Kidney capillary endothelial cell (primary cell): ENCODE results near the gene EYS.

Experiments used
- DNase-seq: peaks from one replicate; pipeline ENCODE4 v3.0.0-alpha.2; 2018; ENCODE audit warnings: low spot score

The EYS gene

GRCh38 chr6:64123761-64124633 lies 1583.0 kb downstream of the EYS start:
- no peak for DNase-seq

GRCh38 chr6:64122712-64123375 lies 1584.2 kb downstream of the EYS start:
- no peak for DNase-seq

- DNase-seq: no peak
Observed at GRCh38 chr6:64121011-64121565, 1585.9 kb downstream of the EYS start.

GRCh38 chr6:64113704-64114103 lies 1593.3 kb downstream of the EYS start:
- DNase-seq: no peak

GRCh38 chr6:64104051-64104450 lies 1603.0 kb downstream of the EYS start:
- no peak for DNase-seq

- DNase-seq: no peak
Observed at GRCh38 chr6:64103480-64103879, 1603.5 kb downstream of the EYS start.

GRCh38 chr6:64100702-64101303 lies 1606.2 kb downstream of the EYS start:
- DNase-seq: no peak

GRCh38 chr6:64090352-64090751 lies 1616.7 kb downstream of the EYS start:
- DNase-seq: no peak

GRCh38 chr6:64085126-64085525 lies 1621.9 kb downstream of the EYS start:
- no peak for DNase-seq

GRCh38 chr6:64084185-64084663 lies 1622.8 kb downstream of the EYS start:
- DNase-seq: no peak

GRCh38 chr6:64083261-64083660 lies 1623.8 kb downstream of the EYS start:
- DNase-seq: no peak

GRCh38 chr6:64081453-64081852 lies 1625.6 kb downstream of the EYS start:
- no peak for DNase-seq

GRCh38 chr6:64074981-64075380 lies 1632.0 kb downstream of the EYS start:
- DNase-seq: no peak

GRCh38 chr6:64072686-64073085 lies 1634.3 kb downstream of the EYS start:
- no peak for DNase-seq

GRCh38 chr6:64064919-64065318 lies 1642.1 kb downstream of the EYS start:
- no peak for DNase-seq

GRCh38 chr6:64062960-64063683 lies 1643.9 kb downstream of the EYS start:
- DNase-seq: no peak

- no peak for DNase-seq
Observed at GRCh38 chr6:64054861-64055260, 1652.2 kb downstream of the EYS start.

- DNase-seq: no peak
Observed at GRCh38 chr6:64050590-64050989, 1656.4 kb downstream of the EYS start.

GRCh38 chr6:64049736-64050135 lies 1657.3 kb downstream of the EYS start:
- DNase-seq: no peak

- DNase-seq: no peak
Observed at GRCh38 chr6:64046746-64047208, 1660.2 kb downstream of the EYS start.

- DNase-seq: no peak
Observed at GRCh38 chr6:64041373-64041772, 1665.7 kb downstream of the EYS start.

- DNase-seq: no peak
Observed at GRCh38 chr6:64040113-64040512, 1666.9 kb downstream of the EYS start.
